MM.1S (cell line): ENCODE results near the gene PSMD8.

Experiments
- DNase-seq: peaks from one replicate; pipeline ENCODE4 v3.0.0-alpha.2; 2015
- H2AFZ ChIP-seq: fragments of 300-600 bp; sonication (generic); 2 replicates; pipeline ENCODE4 v1.6.0; 2016; ENCODE audit warnings: antibody characterized with exemption, low read length
- H3F3A ChIP-seq: fragments of 300-600 bp; sonication (generic); 2 replicates; pipeline ENCODE4 v1.6.1; 2016; ENCODE audit warnings: mild to moderate bottlenecking, antibody characterized with exemption, low read length, moderate library complexity, mixed read lengths; ENCODE audit not compliant: insufficient read depth
- H3K27ac ChIP-seq: fragments of 300-600 bp; sonication (generic); 2 replicates; pipeline ENCODE4 v1.5.1; 2016; ENCODE audit warnings: mild to moderate bottlenecking, low read length
- H3K27me3 ChIP-seq: fragments of 300-600 bp; sonication (generic); replicated peaks from 2 replicates; pipeline ENCODE4 v1.6.0; 2016; ENCODE audit warnings: low read length; ENCODE audit not compliant: insufficient read depth
- H3K36me3 ChIP-seq: fragments of 300-600 bp; sonication (generic); replicated peaks from 2 replicates; pipeline ENCODE4 v1.6.1; 2016; ENCODE audit warnings: mild to moderate bottlenecking, low read length, mixed read lengths; ENCODE audit not compliant: insufficient read depth
- H3K4me1 ChIP-seq: fragments of 300-600 bp; sonication (generic); 2 replicates; pipeline ENCODE4 v1.6.1; 2016; ENCODE audit warnings: low read length, mixed read lengths
- H3K4me2 ChIP-seq: fragments of 300-600 bp; sonication (generic); 2 replicates; pipeline ENCODE4 v1.6.0; 2016; ENCODE audit warnings: low read depth, low read length
- H3K4me3 ChIP-seq: fragments of 300-600 bp; sonication (generic); 2 replicates; pipeline ENCODE4 v1.5.1; 2016; ENCODE audit warnings: low read length, mixed read lengths
- H3K79me2 ChIP-seq: fragments of 300-600 bp; sonication (generic); 2 replicates; pipeline ENCODE4 v1.6.1; 2016; ENCODE audit warnings: mixed run types, low read length, mixed read lengths
- H3K9ac ChIP-seq: fragments of 300-600 bp; sonication (generic); 2 replicates; pipeline ENCODE4 v1.6.1; 2016; ENCODE audit warnings: low read length, mixed read lengths
- H3K9me2 ChIP-seq: fragments of 300-600 bp; sonication (generic); replicated peaks from 2 replicates; pipeline ENCODE4 v1.6.1; 2016; ENCODE audit warnings: mild to moderate bottlenecking, low read length, mixed read lengths; ENCODE audit not compliant: insufficient read depth
- H3K9me3 ChIP-seq: fragments of 300-600 bp; sonication (generic); replicated peaks from 2 replicates; pipeline ENCODE4 v1.6.1; 2016; ENCODE audit warnings: mild to moderate bottlenecking, low read length, mixed read lengths; ENCODE audit not compliant: insufficient read depth
- H4K20me1 ChIP-seq: fragments of 300-600 bp; sonication (generic); 2 replicates; pipeline ENCODE4 v1.6.1; 2016; ENCODE audit warnings: mild to moderate bottlenecking, low read length, moderate library complexity, mixed read lengths; ENCODE audit not compliant: insufficient read depth
- CTCF ChIP-seq: fragments of 300-600 bp; sonication (generic); IDR thresholded peaks from 2 replicates; pipeline ENCODE4 v1.5.1; 2016; ENCODE audit warnings: antibody characterized with exemption, low read length, mixed read lengths
- EZH2 ChIP-seq: fragments of 300-600 bp; sonication (generic); optimal IDR thresholded peaks from 2 replicates; pipeline ENCODE3; 2017; ENCODE audit warnings: low read depth, mild to moderate bottlenecking, antibody characterized with exemption, low read length, mixed read lengths
- EZH2phosphoT487 ChIP-seq: fragments of 300-600 bp; sonication (generic); IDR thresholded peaks from 2 replicates; pipeline ENCODE4 v1.6.1; 2018; ENCODE audit warnings: antibody characterized with exemption, low read length

Gene PSMD8

GRCh38 chr19:38346837-38347236 is 27.5 kb upstream of the PSMD8 start:
- H3K27me3 ChIP-seq = 0 out of 2 replicates have a peak, but pooled peaks cover 5% of the 10 kb centered on the region
- DNase-seq = no peak
- no peaks in the 10 kb centered on the region for H4K20me1 ChIP-seq
- H3K4me3 ChIP-seq = no peak overlapping the region
- no peak overlapping the region for H3K9ac ChIP-seq
- no peaks in the 10 kb centered on the region for H3K9me3 ChIP-seq
- no peaks in the 10 kb centered on the region for H3K4me1 ChIP-seq
- TF ChIP-seq CTCF (no peak), EZH2 (no peak), EZH2phosphoT487 (no peak)
- H3K27ac ChIP-seq = no peak overlapping the region
- H3K79me2 ChIP-seq = no peaks in the 10 kb centered on the region
- H2AFZ ChIP-seq = no peak overlapping the region
- H3K36me3 ChIP-seq = no peaks in the 10 kb centered on the region
- no peaks in the 10 kb centered on the region for H3K9me2 ChIP-seq
- H3K4me2 ChIP-seq = no peak overlapping the region
- H3F3A ChIP-seq = no peaks in the 10 kb centered on the region

GRCh38 chr19:38350883-38351282 is 23.5 kb upstream of the PSMD8 start:
- Histone ChIP-seq H3K27ac (no peak overlapping the region), H2AFZ (no peak overlapping the region), H3K4me2 (no peak overlapping the region), H3K9ac (no peak overlapping the region), H3K9me3 (no peaks in the 10 kb centered on the region), H4K20me1 (no peaks in the 10 kb centered on the region), H3K79me2 (no peaks in the 10 kb centered on the region), H3K9me2 (no peaks in the 10 kb centered on the region), H3F3A (no peaks in the 10 kb centered on the region), H3K27me3 (peaks cover 16% of the 10 kb centered on the region; the same call in 1 of the 2 replicates), H3K36me3 (no peaks in the 10 kb centered on the region), H3K4me1 (no peaks in the 10 kb centered on the region), H3K4me3 (no peak overlapping the region)
- DNase-seq = no peak
- TF ChIP-seq EZH2 = no peak

GRCh38 chr19:38351865-38352395 is 22.4 kb upstream of the PSMD8 start:
- Histone ChIP-seq H3K79me2 (no peaks in the 10 kb centered on the region), H2AFZ (no peak overlapping the region), H3F3A (no peaks in the 10 kb centered on the region), H3K4me3 (no peak overlapping the region), H3K27me3 (peaks cover 26% of the 10 kb centered on the region; the same call in 1 of the 2 replicates), H4K20me1 (no peaks in the 10 kb centered on the region), H3K4me2 (no peak overlapping the region), H3K9ac (no peak overlapping the region), H3K4me1 (no peaks in the 10 kb centered on the region), H3K27ac (no peak overlapping the region), H3K9me3 (no peaks in the 10 kb centered on the region), H3K9me2 (no peaks in the 10 kb centered on the region), H3K36me3 (no peaks in the 10 kb centered on the region)
- no peak for DNase-seq
- TF ChIP-seq EZH2phosphoT487 (no peak), EZH2 (no peak), CTCF (no peak)

GRCh38 chr19:38352611-38353010 is 21.8 kb upstream of the PSMD8 start:
- H3K4me3 ChIP-seq = no peak overlapping the region
- H3K9me2 ChIP-seq = no peaks in the 10 kb centered on the region
- H4K20me1 ChIP-seq = no peaks in the 10 kb centered on the region
- no peak for DNase-seq
- no peak for TF ChIP-seq EZH2phosphoT487
- TF ChIP-seq EZH2 = no peak
- no peak for TF ChIP-seq CTCF
- no peak overlapping the region for H3K9ac ChIP-seq
- H3K36me3 ChIP-seq = no peaks in the 10 kb centered on the region
- H3K79me2 ChIP-seq = no peaks in the 10 kb centered on the region
- H2AFZ ChIP-seq = no peak overlapping the region
- H3K27ac ChIP-seq = no peak overlapping the region
- no peaks in the 10 kb centered on the region for H3K9me3 ChIP-seq
- no peaks in the 10 kb centered on the region for H3F3A ChIP-seq
- H3K4me2 ChIP-seq = no peak overlapping the region
- H3K4me1 ChIP-seq = no peaks in the 10 kb centered on the region
- peaks cover 27% of the 10 kb centered on the region; the same call in 1 of the 2 replicates for H3K27me3 ChIP-seq
